ENCODE measurements around the gene HOXC9. TPM values are rescaled to one million over a fixed set of nuclear protein-coding genes. Genes with fewer than 3 reads are reported as not detected.
"Not testable (repeated sequence)": the region's sequence is repeated elsewhere in the genome, so short reads cannot be mapped to it uniquely, and the experiment has no call there.

HOXC9 gene
- total RNA-seq, 4 donors from 2014 or later, result 4.4 to 10.5 (median 7.9) TPM

DNA sequence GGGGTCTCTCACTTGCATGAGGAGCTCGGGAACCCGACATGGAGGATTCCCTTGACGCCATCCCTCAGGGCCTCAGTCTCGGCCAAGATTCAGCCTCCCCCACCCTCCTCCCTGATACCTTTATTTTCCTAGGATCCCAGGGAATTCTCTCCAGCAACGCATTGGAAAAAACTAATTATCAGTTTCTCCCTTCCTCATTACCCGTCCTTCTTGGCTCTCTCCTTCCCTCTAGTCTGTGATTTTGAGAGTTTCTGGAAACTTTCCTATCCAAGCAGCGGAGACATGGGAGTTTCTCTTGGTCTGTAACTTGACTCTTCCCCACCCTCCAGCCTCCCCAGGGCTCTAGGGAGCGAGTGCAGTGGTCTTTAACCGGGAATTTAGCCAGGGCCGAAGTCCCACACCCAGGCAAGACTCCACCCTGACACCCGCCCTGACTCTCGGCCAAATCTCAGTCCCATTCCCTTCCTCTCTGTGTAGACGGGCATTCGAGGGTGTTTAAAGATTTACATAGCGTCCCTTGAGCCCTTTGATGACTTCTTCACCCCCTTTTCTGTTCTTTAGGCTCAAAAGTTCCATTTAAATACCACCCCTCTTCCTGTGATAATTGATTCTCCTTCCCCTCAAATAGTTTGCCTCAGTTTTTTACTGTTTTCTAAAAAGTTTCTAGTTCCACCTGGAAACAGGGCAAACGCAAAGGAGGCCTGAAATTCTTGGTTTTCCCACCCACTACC lies 39.6 kb downstream of the HOXC9 start:
- WGBS, 2 donors, result 12 to 22% methylated on average over 16 of the region's 16 CpGs
- Histone ChIP-seq H3K36me3 (no peaks in the 10 kb centered on the region), H3K27ac (peak overlapping the region in 3 of 4 donors; percentile 66 to 83 (median 68)), H3K4me3 (peak overlapping the region in 1 of 4 donors; percentile 27), H3K4me1 (peaks cover 0 to 83% (median 21%) of the 10 kb centered on the region in 4 donors), H3K27me3 (no peaks in the 10 kb centered on the region), H3K9me3 (no peaks in the 10 kb centered on the region)
- DNase-seq (ENCODE audit: low spot score in 2 of 2), result peak in 1 of 2 donors; percentile 43
- TF ChIP-seq POLR2A (IDR thresholded peaks at IDR 0.05) (no peak), EP300 (IDR thresholded peaks at IDR 0.05) (peak in 1 of 2 donors; percentile 22)
- TF ChIP-seq, protein P1, sequence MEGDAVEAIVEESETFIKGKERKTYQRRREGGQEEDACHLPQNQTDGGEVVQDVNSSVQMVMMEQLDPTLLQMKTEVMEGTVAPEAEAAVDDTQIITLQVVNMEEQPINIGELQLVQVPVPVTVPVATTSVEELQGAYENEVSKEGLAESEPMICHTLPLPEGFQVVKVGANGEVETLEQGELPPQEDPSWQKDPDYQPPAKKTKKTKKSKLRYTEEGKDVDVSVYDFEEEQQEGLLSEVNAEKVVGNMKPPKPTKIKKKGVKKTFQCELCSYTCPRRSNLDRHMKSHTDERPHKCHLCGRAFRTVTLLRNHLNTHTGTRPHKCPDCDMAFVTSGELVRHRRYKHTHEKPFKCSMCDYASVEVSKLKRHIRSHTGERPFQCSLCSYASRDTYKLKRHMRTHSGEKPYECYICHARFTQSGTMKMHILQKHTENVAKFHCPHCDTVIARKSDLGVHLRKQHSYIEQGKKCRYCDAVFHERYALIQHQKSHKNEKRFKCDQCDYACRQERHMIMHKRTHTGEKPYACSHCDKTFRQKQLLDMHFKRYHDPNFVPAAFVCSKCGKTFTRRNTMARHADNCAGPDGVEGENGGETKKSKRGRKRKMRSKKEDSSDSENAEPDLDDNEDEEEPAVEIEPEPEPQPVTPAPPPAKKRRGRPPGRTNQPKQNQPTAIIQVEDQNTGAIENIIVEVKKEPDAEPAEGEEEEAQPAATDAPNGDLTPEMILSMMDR (IDR thresholded peaks at IDR 0.05), result no peak

DNA sequence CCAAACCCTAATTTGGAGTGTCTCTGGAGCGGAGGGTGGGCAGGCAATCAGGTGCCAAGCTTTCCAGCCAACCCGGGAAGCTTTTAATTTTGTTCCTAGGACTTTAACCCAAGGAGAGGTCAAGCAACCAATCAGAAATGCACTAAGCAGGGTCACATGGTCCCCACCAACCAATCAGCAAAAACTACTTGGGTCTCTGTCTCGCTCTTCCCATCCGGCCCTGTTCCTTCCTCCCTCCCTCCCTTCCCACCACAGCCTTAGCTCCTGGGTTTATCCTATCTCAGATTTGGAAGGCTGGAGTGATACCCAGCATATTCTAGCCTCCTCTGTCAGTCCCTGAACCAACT lies 40.2 kb downstream of the HOXC9 start:
- Histone ChIP-seq H3K36me3 (no peaks in the 10 kb centered on the region), H3K4me1 (peaks cover 0 to 81% (median 21%) of the 10 kb centered on the region in 4 donors), H3K4me3 (peak overlapping the region in 1 of 4 donors; percentile 27), H3K27ac (peak overlapping the region in 3 of 4 donors; percentile 66 to 83 (median 68)), H3K9me3 (no peaks in the 10 kb centered on the region), H3K27me3 (no peaks in the 10 kb centered on the region)
- TF ChIP-seq, protein P1 (IDR thresholded peaks at IDR 0.05), result no peak
- TF ChIP-seq EP300 (IDR thresholded peaks at IDR 0.05) (no peak), POLR2A (IDR thresholded peaks at IDR 0.05) (no peak)
- peak in 1 of 2 donors; percentile 52 for DNase-seq (ENCODE audit: low spot score in 2 of 2)
- WGBS, 2 donors, result 29 to 32% methylated on average over 4 of the region's 4 CpGs

DNA sequence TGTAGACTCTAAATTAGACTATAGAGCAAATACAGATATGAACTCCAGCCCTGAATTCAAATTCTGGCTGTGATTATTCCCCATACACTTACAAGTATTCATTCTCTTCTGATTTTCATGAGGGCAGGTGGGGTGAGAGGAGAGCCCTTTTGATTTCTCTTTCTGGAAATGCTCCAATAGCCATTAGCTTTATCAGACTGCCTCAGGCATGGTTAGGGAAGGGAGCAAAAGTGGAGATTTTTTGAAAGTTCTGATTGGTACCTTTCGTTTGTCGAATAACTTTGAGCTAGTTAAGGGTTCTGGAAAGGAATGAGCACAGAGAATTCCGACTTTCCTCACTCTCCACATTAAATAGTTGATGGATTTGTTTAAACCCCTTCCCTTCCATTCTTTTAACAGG lies 40.7 kb downstream of the HOXC9 start:
- H3K27me3 ChIP-seq, result no peaks in the 10 kb centered on the region
- peak overlapping the region in 1 of 4 donors; percentile 83 for H3K27ac ChIP-seq
- no peak for DNase-seq (ENCODE audit: low spot score in 2 of 2)
- no peaks in the 10 kb centered on the region for H3K9me3 ChIP-seq
- H3K4me1 ChIP-seq, result peaks cover 0 to 81% (median 21%) of the 10 kb centered on the region in 4 donors
- H3K4me3 ChIP-seq, result no peak overlapping the region
- TF ChIP-seq EP300 (IDR thresholded peaks at IDR 0.05) (no peak), POLR2A (IDR thresholded peaks at IDR 0.05) (no peak)
- TF ChIP-seq, protein P1 (IDR thresholded peaks at IDR 0.05), result no peak
- H3K36me3 ChIP-seq, result no peaks in the 10 kb centered on the region
- 68 to 73% methylated on average over 3 of the region's 3 CpGs for WGBS, 2 donors

DNA sequence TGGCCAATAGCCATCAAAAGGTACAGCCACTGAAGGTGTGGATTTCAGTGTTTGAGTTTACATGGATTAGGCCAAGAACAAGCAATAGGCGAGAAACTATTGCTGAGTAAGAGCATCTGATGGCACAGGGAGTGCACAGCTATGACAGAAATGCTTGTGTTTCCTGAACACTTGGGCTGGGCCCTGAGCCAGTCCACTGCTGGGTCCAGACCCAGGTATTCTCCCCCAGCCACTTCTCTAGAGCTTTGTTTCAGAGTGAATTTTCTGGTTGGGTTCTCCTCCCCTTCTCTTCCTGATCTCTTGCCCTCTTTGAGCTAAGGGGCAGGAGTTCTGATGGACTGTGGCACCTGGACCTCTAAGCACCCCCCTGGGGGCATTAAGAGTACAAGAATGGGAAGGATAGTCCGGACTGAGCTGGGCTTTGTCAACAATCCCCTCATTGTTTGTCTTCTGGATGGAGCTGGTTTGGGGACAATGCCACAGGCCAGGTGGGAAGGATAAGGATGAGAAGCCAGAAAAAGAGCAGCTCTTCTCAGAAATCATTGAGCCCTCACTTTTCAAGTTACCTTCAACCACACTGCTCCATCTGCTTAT lies 41.2 kb downstream of the HOXC9 start:
- TF ChIP-seq EP300 (IDR thresholded peaks at IDR 0.05) (no peak), POLR2A (IDR thresholded peaks at IDR 0.05) (no peak)
- TF ChIP-seq, protein P1 (IDR thresholded peaks at IDR 0.05), result no peak
- H3K36me3 ChIP-seq, result no peaks in the 10 kb centered on the region
- peaks cover 0 to 81% (median 21%) of the 10 kb centered on the region in 4 donors for H3K4me1 ChIP-seq
- H3K27ac ChIP-seq, result no peak overlapping the region
- WGBS, 2 donors, result 52 to 63% methylated on average over 2 of the region's 2 CpGs
- H3K27me3 ChIP-seq, result peaks cover 0 to 4% of the 10 kb centered on the region in 2 donors
- no peak overlapping the region for H3K4me3 ChIP-seq
- H3K9me3 ChIP-seq, result no peaks in the 10 kb centered on the region
- DNase-seq (ENCODE audit: low spot score in 2 of 2), result no peak

DNA sequence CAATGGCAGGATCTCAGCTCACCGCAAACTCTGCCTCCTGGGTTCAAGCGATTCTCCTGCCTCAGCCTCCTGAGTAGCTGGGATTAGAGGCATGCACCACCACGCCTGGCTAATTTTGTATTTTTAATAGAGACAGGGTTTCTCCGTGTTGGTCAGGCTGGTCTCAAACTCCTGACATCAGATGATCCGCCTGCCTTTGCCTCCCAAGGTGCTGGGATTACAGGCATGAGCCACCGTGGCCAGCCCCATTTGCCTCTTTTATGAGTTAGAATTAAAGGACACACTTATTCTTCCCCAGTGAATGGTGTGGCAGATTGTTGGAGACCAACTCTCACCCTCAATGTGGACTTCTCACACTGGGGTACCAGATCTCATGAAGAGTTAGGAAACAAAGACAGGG lies 42.1 kb downstream of the HOXC9 start:
- WGBS, 2 donors, result 74 to 78% methylated on average over 6 of the region's 6 CpGs
- not testable (repeated sequence) for H3K4me3 ChIP-seq; H3K27me3 ChIP-seq; H3K9me3 ChIP-seq; DNase-seq (ENCODE audit: low spot score in 2 of 2); H3K27ac ChIP-seq; H3K36me3 ChIP-seq
- H3K4me1 ChIP-seq, result peaks cover 0 to 83% (median 21%) of the 10 kb centered on the region in 4 donors
